Skeletal muscle satellite cell (primary cell): ENCODE results near the gene CELSR1.

Source experiments
- H3K27me3 ChIP-seq: 2 replicates; pipeline ENCODE4 v1.7.0; 2013; ENCODE audit warnings: low read length; ENCODE audit not compliant: control insufficient read depth, insufficient read depth
- H3K36me3 ChIP-seq: 2 replicates; pipeline ENCODE4 v1.7.0; 2013; ENCODE audit warnings: mild to moderate bottlenecking, control low read depth, low read length; ENCODE audit not compliant: insufficient read depth
- H3K4me1 ChIP-seq: 2 replicates; pipeline ENCODE4 v1.7.0; 2013; ENCODE audit warnings: low read length; ENCODE audit not compliant: control insufficient read depth, insufficient read depth
- H3K4me2 ChIP-seq: 2 replicates; pipeline ENCODE4 v1.7.0; 2013; ENCODE audit warnings: mild to moderate bottlenecking, low read length
- H3K4me3 ChIP-seq: 2 replicates; pipeline ENCODE4 v1.7.0; 2013; ENCODE audit warnings: low read length
- H3K9ac ChIP-seq: 2 replicates; pipeline ENCODE4 v1.7.0; 2013; ENCODE audit warnings: mild to moderate bottlenecking, low read depth, low read length, moderate library complexity
- H3K9me3 ChIP-seq: replicated peaks from 2 replicates; pipeline ENCODE4 v1.7.0; 2013; ENCODE audit warnings: mild to moderate bottlenecking, control low read depth, low read length

The CELSR1 gene

GRCh38 chr22:46457502-46458488 lies 79.6 kb downstream of the CELSR1 start:
- no peaks in the 10 kb centered on the region for H3K36me3 ChIP-seq
- no peak overlapping the region for H3K4me3 ChIP-seq
- H3K27me3 ChIP-seq: peaks cover 58% of the 10 kb centered on the region
- H3K4me1 ChIP-seq: no peaks in the 10 kb centered on the region
- no peaks in the 10 kb centered on the region for H3K9me3 ChIP-seq
- H3K4me2 ChIP-seq: no peak overlapping the region
- H3K9ac ChIP-seq: no peak overlapping the region

GRCh38 chr22:46456818-46457163 lies 80.6 kb downstream of the CELSR1 start:
- H3K9me3 ChIP-seq: no peaks in the 10 kb centered on the region
- H3K36me3 ChIP-seq: no peaks in the 10 kb centered on the region
- no peak overlapping the region for H3K4me2 ChIP-seq
- peaks cover 69% of the 10 kb centered on the region for H3K27me3 ChIP-seq
- no peak overlapping the region for H3K9ac ChIP-seq
- no peaks in the 10 kb centered on the region for H3K4me1 ChIP-seq
- H3K4me3 ChIP-seq: no peak overlapping the region

GRCh38 chr22:46455446-46455845 lies 82.0 kb downstream of the CELSR1 start:
- no peaks in the 10 kb centered on the region for H3K4me1 ChIP-seq

GRCh38 chr22:46454504-46455269 lies 82.7 kb downstream of the CELSR1 start:
- Histone ChIP-seq H3K4me2 (no peak overlapping the region), H3K9ac (no peak overlapping the region), H3K36me3 (no peaks in the 10 kb centered on the region), H3K9me3 (no peaks in the 10 kb centered on the region), H3K4me3 (no peak overlapping the region), H3K4me1 (no peaks in the 10 kb centered on the region), H3K27me3 (peaks cover 70% of the 10 kb centered on the region)

More at GRCh38 chr22:46455446-46455845, 82.0 kb downstream of the CELSR1 start:
- Histone ChIP-seq H3K9me3 (no peaks in the 10 kb centered on the region), H3K4me2 (no peak overlapping the region), H3K27me3 (peaks cover 74% of the 10 kb centered on the region), H3K4me3 (no peak overlapping the region), H3K9ac (no peak overlapping the region), H3K36me3 (no peaks in the 10 kb centered on the region)

GRCh38 chr22:46453829-46454503 lies 83.5 kb downstream of the CELSR1 start:
- peaks cover 64% of the 10 kb centered on the region for H3K27me3 ChIP-seq
- no peak overlapping the region for H3K9ac ChIP-seq
- H3K9me3 ChIP-seq: no peaks in the 10 kb centered on the region
- no peaks in the 10 kb centered on the region for H3K36me3 ChIP-seq
- H3K4me1 ChIP-seq: no peaks in the 10 kb centered on the region
- no peak overlapping the region for H3K4me3 ChIP-seq
- H3K4me2 ChIP-seq: no peak overlapping the region

- Histone ChIP-seq H3K4me3 (no peak overlapping the region), H3K36me3 (no peaks in the 10 kb centered on the region), H3K9ac (no peak overlapping the region), H3K4me1 (no peaks in the 10 kb centered on the region), H3K9me3 (no peaks in the 10 kb centered on the region), H3K27me3 (peaks cover 66% of the 10 kb centered on the region), H3K4me2 (no peak overlapping the region)
Measured at GRCh38 chr22:46453006-46453828, 84.2 kb downstream of the CELSR1 start.

- peaks cover 58% of the 10 kb centered on the region for H3K27me3 ChIP-seq
- no peak overlapping the region for H3K4me3 ChIP-seq
- no peak overlapping the region for H3K9ac ChIP-seq
- no peaks in the 10 kb centered on the region for H3K36me3 ChIP-seq
- no peaks in the 10 kb centered on the region for H3K9me3 ChIP-seq
- no peak overlapping the region for H3K4me2 ChIP-seq
- H3K4me1 ChIP-seq: no peaks in the 10 kb centered on the region
Measured at GRCh38 chr22:46452195-46453005, 85.0 kb downstream of the CELSR1 start.

- H3K9ac ChIP-seq: no peak overlapping the region
- no peaks in the 10 kb centered on the region for H3K9me3 ChIP-seq
- no peak overlapping the region for H3K4me3 ChIP-seq
- H3K27me3 ChIP-seq: peaks cover 63% of the 10 kb centered on the region
- H3K4me2 ChIP-seq: no peak overlapping the region
- no peaks in the 10 kb centered on the region for H3K4me1 ChIP-seq
- no peaks in the 10 kb centered on the region for H3K36me3 ChIP-seq
Measured at GRCh38 chr22:46451741-46452140, 85.7 kb downstream of the CELSR1 start.

- H3K9me3 ChIP-seq: no peaks in the 10 kb centered on the region
- no peak overlapping the region for H3K9ac ChIP-seq
- H3K4me3 ChIP-seq: no peak overlapping the region
- peaks cover 68% of the 10 kb centered on the region for H3K27me3 ChIP-seq
- H3K4me2 ChIP-seq: no peak overlapping the region
- no peaks in the 10 kb centered on the region for H3K4me1 ChIP-seq
- no peaks in the 10 kb centered on the region for H3K36me3 ChIP-seq
Measured at GRCh38 chr22:46450931-46451561, 86.4 kb downstream of the CELSR1 start.
